IgD-negative memory B cell (primary cell): ENCODE data around the gene CTXND1. TPM values are rescaled to one million over a fixed set of nuclear protein-coding genes. Genes with fewer than 3 reads are reported as not detected.

Source experiments
- H3K27ac Mint-ChIP-seq, 3 donors: one replicate each; pipeline ENCODE4 v1.8.0; 2020 to 2022; ENCODE audit warnings: mild to moderate bottlenecking in 3 of 3, mixed read lengths in 3 of 3, moderate library complexity in 1 of 3
- H3K27me3 Mint-ChIP-seq: one replicate; pipeline ENCODE4 v1.8.0; 2021; ENCODE audit warnings: mixed read lengths
- H3K36me3 Mint-ChIP-seq: one replicate; pipeline ENCODE4 v1.8.0; 2020; ENCODE audit warnings: mild to moderate bottlenecking, mixed read lengths
- H3K4me1 Mint-ChIP-seq, 3 donors: one replicate each; pipeline ENCODE4 v1.8.0; 2020 to 2022; ENCODE audit warnings: mixed read lengths in 3 of 3, mild to moderate bottlenecking in 1 of 3
- H3K4me3 Mint-ChIP-seq, 4 donors: one replicate each; pipeline ENCODE4 v1.8.0; 2020 to 2022; ENCODE audit warnings: mild to moderate bottlenecking in 4 of 4, mixed read lengths in 4 of 4, moderate library complexity in 3 of 4
- H3K9me3 Mint-ChIP-seq, 3 donors: one replicate each; pipeline ENCODE4 v1.8.0; 2020 to 2021; ENCODE audit warnings: mixed read lengths in 3 of 3, mild to moderate bottlenecking in 1 of 3
- polyA plus RNA-seq: library from polyadenylated mRNA; unstranded; fragments of 300-500 nt; fragmentation: Illumina TruSeq; gene quantifications from one replicate; pipeline ENCODE4 v1.2.3, GENCODE V29; 2021

CTXND1 gene
- polyA plus RNA-seq, 1 donor from 2014 or later, result 0.04 TPM

GRCh38 chr15:80268101-80268500 is 16.1 kb upstream of the CTXND1 start:
- Mint-ChIP-seq H3K36me3 (no peaks in the 10 kb centered on the region), H3K27ac (no peak overlapping the region), H3K27me3 (peaks cover 19% of the 10 kb centered on the region), H3K4me3 (no peak overlapping the region), H3K4me1 (no peaks in the 10 kb centered on the region), H3K9me3 (no peaks in the 10 kb centered on the region)

GRCh38 chr15:80267658-80268057 is 15.6 kb upstream of the CTXND1 start:
- Mint-ChIP-seq H3K4me1 (no peaks in the 10 kb centered on the region), H3K27me3 (peaks cover 19% of the 10 kb centered on the region), H3K36me3 (no peaks in the 10 kb centered on the region), H3K27ac (no peak overlapping the region), H3K4me3 (no peak overlapping the region), H3K9me3 (no peaks in the 10 kb centered on the region)

GRCh38 chr15:80266745-80267144 is 14.7 kb upstream of the CTXND1 start:
- H3K4me1 Mint-ChIP-seq, result no peaks in the 10 kb centered on the region
- H3K27ac Mint-ChIP-seq, result no peak overlapping the region
- H3K9me3 Mint-ChIP-seq, result peaks cover 0 to 2% (median 0%) of the 10 kb centered on the region in 3 donors
- H3K27me3 Mint-ChIP-seq, result peaks cover 24% of the 10 kb centered on the region
- H3K36me3 Mint-ChIP-seq, result no peaks in the 10 kb centered on the region
- no peak overlapping the region for H3K4me3 Mint-ChIP-seq

- Mint-ChIP-seq H3K36me3 (no peaks in the 10 kb centered on the region), H3K27me3 (peaks cover 19% of the 10 kb centered on the region), H3K27ac (no peak overlapping the region), H3K9me3 (peaks cover 3 to 6% (median 3%) of the 10 kb centered on the region in 3 donors), H3K4me1 (no peaks in the 10 kb centered on the region), H3K4me3 (no peak overlapping the region)
Observed at GRCh38 chr15:80266113-80266512, 14.1 kb upstream of the CTXND1 start.

GRCh38 chr15:80265021-80265420 is 13.0 kb upstream of the CTXND1 start:
- H3K4me1 Mint-ChIP-seq, result no peaks in the 10 kb centered on the region
- H3K4me3 Mint-ChIP-seq, result no peak overlapping the region
- peaks cover 17% of the 10 kb centered on the region for H3K27me3 Mint-ChIP-seq
- peaks cover 3 to 6% (median 4%) of the 10 kb centered on the region in 3 donors for H3K9me3 Mint-ChIP-seq
- H3K36me3 Mint-ChIP-seq, result no peaks in the 10 kb centered on the region
- H3K27ac Mint-ChIP-seq, result no peak overlapping the region

- H3K27me3 Mint-ChIP-seq, result peaks cover 25% of the 10 kb centered on the region
- peaks cover 3 to 6% (median 4%) of the 10 kb centered on the region in 3 donors for H3K9me3 Mint-ChIP-seq
- no peak overlapping the region for H3K27ac Mint-ChIP-seq
- no peaks in the 10 kb centered on the region for H3K4me1 Mint-ChIP-seq
- H3K36me3 Mint-ChIP-seq, result no peaks in the 10 kb centered on the region
- no peak overlapping the region for H3K4me3 Mint-ChIP-seq
Observed at GRCh38 chr15:80264031-80264430, 12.0 kb upstream of the CTXND1 start.

- peaks cover 3 to 6% (median 4%) of the 10 kb centered on the region in 3 donors for H3K9me3 Mint-ChIP-seq
- peaks cover 35% of the 10 kb centered on the region for H3K27me3 Mint-ChIP-seq
- no peak overlapping the region for H3K27ac Mint-ChIP-seq
- H3K4me3 Mint-ChIP-seq, result no peak overlapping the region
- H3K4me1 Mint-ChIP-seq, result no peaks in the 10 kb centered on the region
- no peaks in the 10 kb centered on the region for H3K36me3 Mint-ChIP-seq
Observed at GRCh38 chr15:80260551-80260950, 8.5 kb upstream of the CTXND1 start.

GRCh38 chr15:80259942-80260510 is 8.0 kb upstream of the CTXND1 start:
- Mint-ChIP-seq H3K4me3 (no peak overlapping the region), H3K27ac (no peak overlapping the region), H3K4me1 (no peaks in the 10 kb centered on the region), H3K9me3 (peaks cover 3 to 6% (median 4%) of the 10 kb centered on the region in 3 donors), H3K27me3 (peaks cover 37% of the 10 kb centered on the region), H3K36me3 (no peaks in the 10 kb centered on the region)

GRCh38 chr15:80251428-80252120 is 439 bp downstream of the CTXND1 start:
- Mint-ChIP-seq H3K4me3 (peak overlapping the region in 3 of 4 donors; percentile 35 to 53 (median 47)), H3K9me3 (no peaks in the 10 kb centered on the region)

GRCh38 chr15:80250614-80251427 is 1.2 kb downstream of the CTXND1 start:
- H3K27me3 Mint-ChIP-seq, result peaks cover 46% of the 10 kb centered on the region
- peaks cover 5 to 9% (median 7%) of the 10 kb centered on the region in 3 donors for H3K4me1 Mint-ChIP-seq
- H3K36me3 Mint-ChIP-seq, result no peaks in the 10 kb centered on the region
- no peak overlapping the region for H3K27ac Mint-ChIP-seq
- peak overlapping the region in 3 of 4 donors; percentile 35 to 53 (median 47) for H3K4me3 Mint-ChIP-seq
- no peaks in the 10 kb centered on the region for H3K9me3 Mint-ChIP-seq

More at GRCh38 chr15:80251428-80252120, 439 bp downstream of the CTXND1 start:
- H3K36me3 Mint-ChIP-seq, result no peaks in the 10 kb centered on the region
- no peak overlapping the region for H3K27ac Mint-ChIP-seq
- peaks cover 45% of the 10 kb centered on the region for H3K27me3 Mint-ChIP-seq
- peaks cover 5 to 9% (median 7%) of the 10 kb centered on the region in 3 donors for H3K4me1 Mint-ChIP-seq

GRCh38 chr15:80249973-80250372 is 2.0 kb downstream of the CTXND1 start:
- H3K27ac Mint-ChIP-seq, result no peak overlapping the region
- H3K36me3 Mint-ChIP-seq, result no peaks in the 10 kb centered on the region
- peaks cover 5 to 9% (median 7%) of the 10 kb centered on the region in 3 donors for H3K4me1 Mint-ChIP-seq
- no peak overlapping the region for H3K4me3 Mint-ChIP-seq
- peaks cover 45% of the 10 kb centered on the region for H3K27me3 Mint-ChIP-seq
- no peaks in the 10 kb centered on the region for H3K9me3 Mint-ChIP-seq

GRCh38 chr15:80247320-80247719 is 4.7 kb downstream of the CTXND1 start:
- Mint-ChIP-seq H3K4me1 (peaks cover 4 to 7% (median 7%) of the 10 kb centered on the region in 3 donors), H3K27me3 (peaks cover 35% of the 10 kb centered on the region), H3K4me3 (no peak overlapping the region), H3K27ac (no peak overlapping the region), H3K9me3 (no peaks in the 10 kb centered on the region), H3K36me3 (no peaks in the 10 kb centered on the region)

- H3K27me3 Mint-ChIP-seq, result peaks cover 38% of the 10 kb centered on the region
Observed at GRCh38 chr15:80246425-80246894, 5.6 kb downstream of the CTXND1 start.

GRCh38 chr15:80242802-80243201 is 9.2 kb downstream of the CTXND1 start:
- no peak overlapping the region for H3K27ac Mint-ChIP-seq
- H3K27me3 Mint-ChIP-seq, result peaks cover 26% of the 10 kb centered on the region
- H3K4me3 Mint-ChIP-seq, result no peak overlapping the region
- peaks cover 0 to 4% (median 2%) of the 10 kb centered on the region in 3 donors for H3K4me1 Mint-ChIP-seq
- peaks cover 4% of the 10 kb centered on the region for H3K36me3 Mint-ChIP-seq
- peaks cover 0 to 2% (median 0%) of the 10 kb centered on the region in 3 donors for H3K9me3 Mint-ChIP-seq

More at GRCh38 chr15:80246425-80246894, 5.6 kb downstream of the CTXND1 start:
- Mint-ChIP-seq H3K4me3 (no peak overlapping the region), H3K9me3 (no peaks in the 10 kb centered on the region), H3K27ac (no peak overlapping the region), H3K36me3 (peaks cover 2% of the 10 kb centered on the region), H3K4me1 (peaks cover 5 to 7% (median 6%) of the 10 kb centered on the region in 3 donors)
